H1 (cell line): ENCODE measurements around the gene MYH10. TPM values are rescaled to one million over a fixed set of nuclear protein-coding genes. Genes with fewer than 3 reads are reported as not detected.

Experiments used
- CHD2 ChIP-seq: IDR thresholded peaks from 2 replicates; pipeline ENCODE4 v1.6.1; 2012; ENCODE audit warnings: low read length, improper control_type of control experiment
- CREB1 ChIP-seq: IDR thresholded peaks from 2 replicates; pipeline ENCODE4 v1.6.1; 2012; ENCODE audit warnings: inconsistent platforms
- EGR1 ChIP-seq: IDR thresholded peaks from 2 replicates; pipeline ENCODE4 v1.6.1; 2011; ENCODE audit warnings: low read depth, low read length, borderline replicate concordance
- KDM1A ChIP-seq: fragments of 200-600, 300-600 bp; sonication (generic); IDR thresholded peaks from 2 replicates; pipeline ENCODE4 v1.7.1; 2016; ENCODE audit warnings: mild to moderate bottlenecking, low read length, borderline replicate concordance
- NANOG ChIP-seq: IDR thresholded peaks from 2 replicates; pipeline ENCODE4 v1.6.1; 2011; ENCODE audit warnings: low read length, low read depth, mild to moderate bottlenecking, inconsistent platforms; ENCODE audit not compliant: insufficient read depth, poor library complexity, severe bottlenecking
- SIN3A ChIP-seq, 2 experiments: IDR thresholded peaks in 1 of 2; conservative IDR thresholded peaks in 1 of 2; 2 replicates each; pipeline ENCODE4 v1.6.1; 2011 to 2012; ENCODE audit warnings: low read length in 2 of 2, improper control_type of control experiment in 1 of 2, low read depth in 1 of 2, mild to moderate bottlenecking in 1 of 2
- SP2 ChIP-seq: IDR thresholded peaks from 2 replicates; pipeline ENCODE4 v1.6.1; 2012; ENCODE audit warnings: mild to moderate bottlenecking, low read length, inconsistent platforms
- SUZ12 ChIP-seq: fragments of 200-600 bp; sonication (generic); IDR thresholded peaks from 2 replicates; pipeline ENCODE4 v1.6.1; 2012; ENCODE audit warnings: mild to moderate bottlenecking, inconsistent platforms, low read length, moderate library complexity, mixed read lengths
- TAF1 ChIP-seq: IDR thresholded peaks from 2 replicates; pipeline ENCODE4 v1.6.1; 2011; ENCODE audit warnings: mild to moderate bottlenecking, low read depth, low read length
- polyA plus RNA-seq, 7 experiments: library from polyadenylated mRNA; depleted of rRNA in 3 of 7; stranded (reverse) in 5 of 7; unstranded in 2 of 7; fragments of >200 nt in 5 of 7; fragments of 200-250 nt in 2 of 7; gene quantifications; 1 replicate in 5 of 7; 2 replicates in 1 of 7; 4 replicates in 1 of 7; pipeline versions ENCODE4 v1.2.1 to v1.2.3, GENCODE V29; 2011 to 2013; ENCODE audit warnings: missing spikeins in 2 of 7, mixed read lengths in 2 of 7
- total RNA-seq: library from RNA; stranded (reverse); fragmentation: NEBNext Ultra II Directional; extraction: Animal tissue kit (Norgen Biotek cat#: 25700); gene quantifications from 2 replicates; pipeline ENCODE4 v1.2.1, GENCODE V29; 2021
- TF ChIP-seq, protein P1 (sequence below): fragments of 300-600 bp; sonication (generic); IDR thresholded peaks from 2 replicates; pipeline ENCODE4 v1.7.1; 2012; ENCODE audit warnings: low read length, moderate library complexity, mild to moderate bottlenecking, inconsistent platforms; ENCODE audit not compliant: insufficient replicate concordance

Gene MYH10
- total and polyA plus RNA-seq, 2 of the 8 experiments (the other 6 are each of a cell fraction or from before 2014, with no cell fraction given), result 64.1 to 289 TPM

DNA sequence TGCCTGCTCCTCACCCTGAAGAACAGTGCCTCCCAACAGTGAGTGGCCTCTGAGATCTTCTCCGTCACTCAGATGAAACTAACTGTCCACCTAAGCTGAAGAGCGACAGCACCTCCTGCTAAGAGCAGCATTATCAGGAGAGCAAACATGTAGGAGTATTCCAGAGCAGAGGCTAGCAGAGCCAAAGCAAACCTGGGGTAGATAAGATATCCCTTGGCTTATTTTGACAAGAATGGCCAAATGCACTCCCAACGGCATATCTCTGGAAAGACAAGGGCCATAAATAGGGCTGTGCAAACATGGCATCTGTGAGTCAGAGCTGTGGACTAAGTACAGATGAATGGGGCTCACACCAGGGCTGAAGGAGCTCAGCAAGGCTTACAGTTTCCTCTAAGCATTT lies 98.5 kb downstream of the MYH10 start (continued):
- TF ChIP-seq, protein P1, sequence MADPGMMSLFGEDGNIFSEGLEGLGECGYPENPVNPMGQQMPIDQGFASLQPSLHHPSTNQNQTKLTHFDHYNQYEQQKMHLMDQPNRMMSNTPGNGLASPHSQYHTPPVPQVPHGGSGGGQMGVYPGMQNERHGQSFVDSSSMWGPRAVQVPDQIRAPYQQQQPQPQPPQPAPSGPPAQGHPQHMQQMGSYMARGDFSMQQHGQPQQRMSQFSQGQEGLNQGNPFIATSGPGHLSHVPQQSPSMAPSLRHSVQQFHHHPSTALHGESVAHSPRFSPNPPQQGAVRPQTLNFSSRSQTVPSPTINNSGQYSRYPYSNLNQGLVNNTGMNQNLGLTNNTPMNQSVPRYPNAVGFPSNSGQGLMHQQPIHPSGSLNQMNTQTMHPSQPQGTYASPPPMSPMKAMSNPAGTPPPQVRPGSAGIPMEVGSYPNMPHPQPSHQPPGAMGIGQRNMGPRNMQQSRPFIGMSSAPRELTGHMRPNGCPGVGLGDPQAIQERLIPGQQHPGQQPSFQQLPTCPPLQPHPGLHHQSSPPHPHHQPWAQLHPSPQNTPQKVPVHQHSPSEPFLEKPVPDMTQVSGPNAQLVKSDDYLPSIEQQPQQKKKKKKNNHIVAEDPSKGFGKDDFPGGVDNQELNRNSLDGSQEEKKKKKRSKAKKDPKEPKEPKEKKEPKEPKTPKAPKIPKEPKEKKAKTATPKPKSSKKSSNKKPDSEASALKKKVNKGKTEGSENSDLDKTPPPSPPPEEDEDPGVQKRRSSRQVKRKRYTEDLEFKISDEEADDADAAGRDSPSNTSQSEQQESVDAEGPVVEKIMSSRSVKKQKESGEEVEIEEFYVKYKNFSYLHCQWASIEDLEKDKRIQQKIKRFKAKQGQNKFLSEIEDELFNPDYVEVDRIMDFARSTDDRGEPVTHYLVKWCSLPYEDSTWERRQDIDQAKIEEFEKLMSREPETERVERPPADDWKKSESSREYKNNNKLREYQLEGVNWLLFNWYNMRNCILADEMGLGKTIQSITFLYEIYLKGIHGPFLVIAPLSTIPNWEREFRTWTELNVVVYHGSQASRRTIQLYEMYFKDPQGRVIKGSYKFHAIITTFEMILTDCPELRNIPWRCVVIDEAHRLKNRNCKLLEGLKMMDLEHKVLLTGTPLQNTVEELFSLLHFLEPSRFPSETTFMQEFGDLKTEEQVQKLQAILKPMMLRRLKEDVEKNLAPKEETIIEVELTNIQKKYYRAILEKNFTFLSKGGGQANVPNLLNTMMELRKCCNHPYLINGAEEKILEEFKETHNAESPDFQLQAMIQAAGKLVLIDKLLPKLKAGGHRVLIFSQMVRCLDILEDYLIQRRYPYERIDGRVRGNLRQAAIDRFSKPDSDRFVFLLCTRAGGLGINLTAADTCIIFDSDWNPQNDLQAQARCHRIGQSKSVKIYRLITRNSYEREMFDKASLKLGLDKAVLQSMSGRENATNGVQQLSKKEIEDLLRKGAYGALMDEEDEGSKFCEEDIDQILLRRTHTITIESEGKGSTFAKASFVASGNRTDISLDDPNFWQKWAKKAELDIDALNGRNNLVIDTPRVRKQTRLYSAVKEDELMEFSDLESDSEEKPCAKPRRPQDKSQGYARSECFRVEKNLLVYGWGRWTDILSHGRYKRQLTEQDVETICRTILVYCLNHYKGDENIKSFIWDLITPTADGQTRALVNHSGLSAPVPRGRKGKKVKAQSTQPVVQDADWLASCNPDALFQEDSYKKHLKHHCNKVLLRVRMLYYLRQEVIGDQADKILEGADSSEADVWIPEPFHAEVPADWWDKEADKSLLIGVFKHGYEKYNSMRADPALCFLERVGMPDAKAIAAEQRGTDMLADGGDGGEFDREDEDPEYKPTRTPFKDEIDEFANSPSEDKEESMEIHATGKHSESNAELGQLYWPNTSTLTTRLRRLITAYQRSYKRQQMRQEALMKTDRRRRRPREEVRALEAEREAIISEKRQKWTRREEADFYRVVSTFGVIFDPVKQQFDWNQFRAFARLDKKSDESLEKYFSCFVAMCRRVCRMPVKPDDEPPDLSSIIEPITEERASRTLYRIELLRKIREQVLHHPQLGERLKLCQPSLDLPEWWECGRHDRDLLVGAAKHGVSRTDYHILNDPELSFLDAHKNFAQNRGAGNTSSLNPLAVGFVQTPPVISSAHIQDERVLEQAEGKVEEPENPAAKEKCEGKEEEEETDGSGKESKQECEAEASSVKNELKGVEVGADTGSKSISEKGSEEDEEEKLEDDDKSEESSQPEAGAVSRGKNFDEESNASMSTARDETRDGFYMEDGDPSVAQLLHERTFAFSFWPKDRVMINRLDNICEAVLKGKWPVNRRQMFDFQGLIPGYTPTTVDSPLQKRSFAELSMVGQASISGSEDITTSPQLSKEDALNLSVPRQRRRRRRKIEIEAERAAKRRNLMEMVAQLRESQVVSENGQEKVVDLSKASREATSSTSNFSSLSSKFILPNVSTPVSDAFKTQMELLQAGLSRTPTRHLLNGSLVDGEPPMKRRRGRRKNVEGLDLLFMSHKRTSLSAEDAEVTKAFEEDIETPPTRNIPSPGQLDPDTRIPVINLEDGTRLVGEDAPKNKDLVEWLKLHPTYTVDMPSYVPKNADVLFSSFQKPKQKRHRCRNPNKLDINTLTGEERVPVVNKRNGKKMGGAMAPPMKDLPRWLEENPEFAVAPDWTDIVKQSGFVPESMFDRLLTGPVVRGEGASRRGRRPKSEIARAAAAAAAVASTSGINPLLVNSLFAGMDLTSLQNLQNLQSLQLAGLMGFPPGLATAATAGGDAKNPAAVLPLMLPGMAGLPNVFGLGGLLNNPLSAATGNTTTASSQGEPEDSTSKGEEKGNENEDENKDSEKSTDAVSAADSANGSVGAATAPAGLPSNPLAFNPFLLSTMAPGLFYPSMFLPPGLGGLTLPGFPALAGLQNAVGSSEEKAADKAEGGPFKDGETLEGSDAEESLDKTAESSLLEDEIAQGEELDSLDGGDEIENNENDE, result no peak
- TF ChIP-seq SP2 (no peak), TAF1 (no peak), KDM1A (no peak), NANOG (no peak), SUZ12 (no peak), CHD2 (no peak), CREB1 (no peak), EGR1 (no peak), SIN3A (conservative IDR thresholded peaks at IDR 0.05 in 1 of 2, IDR thresholded peaks at IDR 0.05 in 1 of 2; ENCODE audit: low read depth in 1 of 2, low read length in 2 of 2) (no peak)
